PC-9 (cell line): ENCODE data around the gene ADARB2. TPM values are rescaled to one million over a fixed set of nuclear protein-coding genes. Genes with fewer than 3 reads are reported as not detected.

Experiments used
- BruUV-seq: library from RNA; stranded (reverse); fragments of 400-500 nt; replicated peaks from 2 replicates; lab custom pipeline; 2021; lab: Mats Ljungman, UMichigan
- CTCF ChIA-PET: fragments of 300-600 bp; sonication (Branson Sonifier 250); formaldehyde crosslinking; loops from one replicate; lab custom pipeline; 2022; ENCODE audit warnings: antibody characterized with exemption; lab: Charles Lee
- POLR2A ChIA-PET: fragments of 300-600 bp; sonication (Branson Sonifier 250); formaldehyde crosslinking; loops from one replicate; lab custom pipeline; 2022; ENCODE audit warnings: antibody characterized with exemption; ENCODE audit not compliant: unreplicated experiment; lab: Charles Lee
- DNase-seq, 2 experiments: peaks; one replicate each; pipeline versions ENCODE4 v3.0.0 to v3.0.0-alpha.2; 2015 to 2022; ENCODE audit warnings: mixed read lengths in 1 of 2
- H2AFZ ChIP-seq: fragments of 200-600 bp; sonication (generic); 2 replicates; pipeline ENCODE4 v1.8.1; 2017; ENCODE audit warnings: antibody characterized with exemption
- H3F3A ChIP-seq: fragments of 200-600 bp; sonication (generic); 2 replicates; pipeline ENCODE4 v1.8.1; 2017; ENCODE audit warnings: antibody characterized with exemption, mild to moderate bottlenecking, low read depth; ENCODE audit not compliant: insufficient read depth
- H3K27ac ChIP-seq: fragments of 200-600 bp; sonication (generic); 2 replicates; pipeline ENCODE4 v1.6.1; 2016; ENCODE audit warnings: mixed run types
- H3K27me3 ChIP-seq: fragments of 200-600 bp; sonication (generic); 2 replicates; pipeline ENCODE4 v1.6.1; 2016; ENCODE audit warnings: low read depth, mixed run types; ENCODE audit not compliant: insufficient read depth
- H3K36me3 ChIP-seq: fragments of 200-600 bp; sonication (generic); 2 replicates; pipeline ENCODE4 v1.6.1; 2016; ENCODE audit warnings: low read depth, mixed run types
- H3K4me1 ChIP-seq: fragments of 200-600 bp; sonication (generic); replicated peaks from 2 replicates; pipeline ENCODE4 v1.6.1; 2016; ENCODE audit warnings: mixed run types; ENCODE audit not compliant: insufficient read depth
- H3K4me2 ChIP-seq: fragments of 200-600 bp; sonication (generic); 2 replicates; pipeline ENCODE4 v1.6.1; 2017; ENCODE audit warnings: mixed run types
- H3K4me3 ChIP-seq: fragments of 200-600 bp; sonication (generic); 2 replicates; pipeline ENCODE4 v1.6.1; 2016; ENCODE audit warnings: mixed run types
- H3K79me2 ChIP-seq: fragments of 200-600 bp; sonication (generic); 2 replicates; pipeline ENCODE4 v1.6.1; 2017; ENCODE audit warnings: low read depth, mixed run types
- H3K9me2 ChIP-seq: fragments of 200-600 bp; sonication (generic); 2 replicates; pipeline ENCODE4 v1.8.1; 2017; ENCODE audit warnings: mild to moderate bottlenecking; ENCODE audit not compliant: insufficient read depth
- H3K9me3 ChIP-seq: fragments of 200-600 bp; sonication (generic); 2 replicates; pipeline ENCODE4 v1.8.1; 2016; ENCODE audit warnings: low read depth; ENCODE audit not compliant: insufficient read depth
- H4K20me1 ChIP-seq: fragments of 200-600 bp; sonication (generic); 2 replicates; pipeline ENCODE4 v1.8.1; 2017; ENCODE audit not compliant: insufficient read depth
- EZH2 ChIP-seq: fragments of 200-600 bp; sonication (generic); IDR thresholded peaks from 2 replicates; pipeline ENCODE4 v1.8.0; 2017; ENCODE audit warnings: antibody characterized with exemption, low read depth
- intact Hi-C: fragments of 100-400 bp; cut with micrococcal nuclease; formaldehyde crosslinking; loops from one replicate; pipeline ENCODE4 v1.10.0; 2022; ENCODE audit not compliant: unreplicated experiment
- total RNA-seq: library from RNA; stranded (reverse); gene quantifications from 2 replicates; pipeline ENCODE4 v1.2.3, GENCODE V29; 2021
- TF ChIP-seq, protein P1 (sequence below): fragments of 200-600 bp; sonication (generic); conservative IDR thresholded peaks from 2 replicates; pipeline ENCODE4 v1.6.1; 2017; ENCODE audit warnings: mixed run types, antibody characterized with exemption, mild to moderate bottlenecking, moderate library complexity

ADARB2 gene
- total RNA-seq, 1 experiment from 2014 or later = not detected

DNA sequence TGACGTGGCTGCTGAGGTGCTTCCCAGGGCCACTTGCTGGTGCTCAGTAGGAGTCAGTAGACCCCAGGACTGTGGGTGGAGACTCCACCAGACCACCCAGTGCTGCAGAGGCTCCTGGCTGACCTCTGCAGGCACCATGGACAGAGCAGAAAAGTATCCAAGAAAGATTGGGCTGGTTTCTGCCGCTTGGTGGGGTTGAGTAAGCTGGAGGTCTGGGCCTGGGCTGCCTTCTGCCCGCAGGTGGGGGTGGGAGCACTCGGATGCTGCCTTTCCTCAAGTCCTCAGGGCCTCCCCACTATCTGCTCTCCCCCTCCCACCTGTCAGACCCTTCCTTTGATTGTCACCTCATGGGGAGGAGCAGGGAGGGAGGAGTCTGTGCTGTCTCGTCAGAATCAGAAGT, 589.5 kb downstream of the ADARB2 start:
- no TSS peak for BruUV-seq
- Histone ChIP-seq H3K4me3 (no peak overlapping the region), H3K9me3 (no peaks in the 10 kb centered on the region), H4K20me1 (no peaks in the 10 kb centered on the region), H3K36me3 (no peaks in the 10 kb centered on the region), H3F3A (no peaks in the 10 kb centered on the region), H3K79me2 (no peaks in the 10 kb centered on the region), H3K4me2 (no peak overlapping the region), H3K27ac (no peak overlapping the region), H3K4me1 (no peaks in the 10 kb centered on the region), H3K27me3 (peaks cover 38% of the 10 kb centered on the region), H3K9me2 (no peaks in the 10 kb centered on the region), H2AFZ (no peak overlapping the region)
- TF ChIP-seq, protein P1, sequence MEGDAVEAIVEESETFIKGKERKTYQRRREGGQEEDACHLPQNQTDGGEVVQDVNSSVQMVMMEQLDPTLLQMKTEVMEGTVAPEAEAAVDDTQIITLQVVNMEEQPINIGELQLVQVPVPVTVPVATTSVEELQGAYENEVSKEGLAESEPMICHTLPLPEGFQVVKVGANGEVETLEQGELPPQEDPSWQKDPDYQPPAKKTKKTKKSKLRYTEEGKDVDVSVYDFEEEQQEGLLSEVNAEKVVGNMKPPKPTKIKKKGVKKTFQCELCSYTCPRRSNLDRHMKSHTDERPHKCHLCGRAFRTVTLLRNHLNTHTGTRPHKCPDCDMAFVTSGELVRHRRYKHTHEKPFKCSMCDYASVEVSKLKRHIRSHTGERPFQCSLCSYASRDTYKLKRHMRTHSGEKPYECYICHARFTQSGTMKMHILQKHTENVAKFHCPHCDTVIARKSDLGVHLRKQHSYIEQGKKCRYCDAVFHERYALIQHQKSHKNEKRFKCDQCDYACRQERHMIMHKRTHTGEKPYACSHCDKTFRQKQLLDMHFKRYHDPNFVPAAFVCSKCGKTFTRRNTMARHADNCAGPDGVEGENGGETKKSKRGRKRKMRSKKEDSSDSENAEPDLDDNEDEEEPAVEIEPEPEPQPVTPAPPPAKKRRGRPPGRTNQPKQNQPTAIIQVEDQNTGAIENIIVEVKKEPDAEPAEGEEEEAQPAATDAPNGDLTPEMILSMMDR = no peak
- no peak for TF ChIP-seq EZH2
- intact Hi-C loops = no loop called here
- POLR2A ChIA-PET = no interaction called here
- CTCF ChIA-PET = no interaction called here
- no peak for DNase-seq

DNA sequence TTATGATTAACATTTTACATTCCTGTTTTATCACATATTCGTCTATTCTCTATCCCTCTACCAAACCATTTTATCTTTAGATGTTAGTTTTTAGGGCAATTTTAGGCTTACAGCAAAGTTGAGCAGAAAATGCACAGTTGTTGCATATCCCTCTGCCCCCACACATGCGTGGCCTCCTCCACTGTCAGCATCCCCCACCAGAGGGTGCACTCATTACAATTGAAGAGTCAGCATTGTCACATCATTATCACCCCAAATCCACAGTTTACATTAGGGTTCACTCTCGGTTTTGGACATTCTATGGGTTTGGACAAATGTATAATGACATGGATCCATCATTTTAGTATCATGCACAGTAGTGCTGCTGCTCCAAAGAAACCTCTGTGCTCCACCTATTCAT, 594.7 kb downstream of the ADARB2 start:
- Histone ChIP-seq H3K4me1 (no peaks in the 10 kb centered on the region), H3K27ac (no peak overlapping the region), H3K9me2 (no peaks in the 10 kb centered on the region), H3K4me2 (no peak overlapping the region), H3K36me3 (no peaks in the 10 kb centered on the region), H2AFZ (no peak overlapping the region), H3F3A (no peaks in the 10 kb centered on the region), H3K4me3 (no peak overlapping the region), H3K9me3 (no peaks in the 10 kb centered on the region; the same call in 1 of the 2 replicates), H4K20me1 (no peaks in the 10 kb centered on the region), H3K27me3 (peaks cover 49% of the 10 kb centered on the region), H3K79me2 (no peaks in the 10 kb centered on the region)
- BruUV-seq = no TSS peak
- CTCF ChIA-PET = no interaction called here
- intact Hi-C loops = no loop called here
- DNase-seq = no peak
- TF ChIP-seq, protein P1 = no peak
- no peak for TF ChIP-seq EZH2
- POLR2A ChIA-PET = no interaction called here

GRCh38 chr10:1141701-1142100, 595.6 kb downstream of the ADARB2 start:
- no peaks in the 10 kb centered on the region for H3K4me1 ChIP-seq
- POLR2A ChIA-PET = no interaction called here
- H3K9me2 ChIP-seq = no peaks in the 10 kb centered on the region
- H2AFZ ChIP-seq = no peak overlapping the region
- intact Hi-C loops = no loop called here
- no peak overlapping the region for H3K27ac ChIP-seq
- no peaks in the 10 kb centered on the region for H4K20me1 ChIP-seq
- no TSS peak for BruUV-seq
- H3F3A ChIP-seq = no peaks in the 10 kb centered on the region
- CTCF ChIA-PET = no interaction called here
- H3K79me2 ChIP-seq = no peaks in the 10 kb centered on the region
- no peak overlapping the region for H3K4me2 ChIP-seq
- H3K36me3 ChIP-seq = no peaks in the 10 kb centered on the region
- no peak for TF ChIP-seq EZH2
- TF ChIP-seq, protein P1 = no peak
- peaks cover 49% of the 10 kb centered on the region for H3K27me3 ChIP-seq
- H3K9me3 ChIP-seq = no peaks in the 10 kb centered on the region; the same call in 1 of the 2 replicates
- no peak overlapping the region for H3K4me3 ChIP-seq
- no peak for DNase-seq
